Nephron progenitor cell (in vitro differentiated cells): ENCODE results near the gene MMP2.

ENCODE experiments used
- DNase-seq: peaks from one replicate; pipeline ENCODE4 v3.0.0; 2021
- H3K27ac Mint-ChIP-seq: 2 replicates; pipeline ENCODE4 v1.8.0; 2021; ENCODE audit warnings: mild to moderate bottlenecking, moderate library complexity, mixed read lengths
- H3K27me3 Mint-ChIP-seq: 2 replicates; pipeline ENCODE4 v1.8.0; 2021; ENCODE audit warnings: mild to moderate bottlenecking, low read depth, mixed read lengths; ENCODE audit not compliant: poor library complexity
- H3K36me3 Mint-ChIP-seq: 2 replicates; pipeline ENCODE4 v1.8.0; 2021; ENCODE audit warnings: low read depth, mixed read lengths
- H3K4me1 Mint-ChIP-seq: 2 replicates; pipeline ENCODE4 v1.8.0; 2021; ENCODE audit warnings: mixed read lengths
- H3K4me3 Mint-ChIP-seq: 2 replicates; pipeline ENCODE4 v1.8.0; 2021; ENCODE audit warnings: mild to moderate bottlenecking, moderate library complexity, mixed read lengths
- H3K9me3 Mint-ChIP-seq: 2 replicates; pipeline ENCODE4 v1.8.0; 2021; ENCODE audit warnings: mild to moderate bottlenecking, moderate library complexity, mixed read lengths
- TF ChIP-seq, protein P1 (sequence below): fragments of 200-600 bp; sonication (generic); IDR thresholded peaks from 2 replicates; pipeline ENCODE4 v1.5.0; 2021; ENCODE audit warnings: antibody characterized with exemption

MMP2 gene

DNA sequence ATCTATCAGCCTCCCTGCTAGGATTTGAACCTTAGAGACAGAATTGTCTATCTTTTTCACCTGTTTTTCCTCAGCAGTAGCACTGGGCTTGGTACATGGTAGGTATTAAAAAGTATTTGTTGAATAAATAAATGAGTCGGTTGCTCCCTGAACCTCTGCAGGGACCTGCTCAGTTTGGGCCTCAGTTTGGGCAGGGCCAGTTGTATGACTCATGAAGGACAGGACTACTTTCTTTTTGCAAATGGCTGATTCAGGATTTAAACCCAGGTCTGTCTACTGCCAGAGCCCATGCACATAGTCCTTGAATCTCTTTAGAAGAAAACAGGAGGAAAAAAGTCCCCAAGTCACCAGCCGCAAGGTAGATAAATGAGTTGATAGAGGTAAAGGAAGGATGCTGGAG lies 3.1 kb downstream of the MMP2 start:
- Mint-ChIP-seq H3K4me1 (peaks cover 36% of the 10 kb centered on the region), H3K4me3 (no peak overlapping the region), H3K36me3 (peaks cover 39% of the 10 kb centered on the region), H3K27ac (no peak overlapping the region), H3K27me3 (peaks cover 11% of the 10 kb centered on the region), H3K9me3 (no peaks in the 10 kb centered on the region)
- DNase-seq = no peak
- TF ChIP-seq, protein P1, sequence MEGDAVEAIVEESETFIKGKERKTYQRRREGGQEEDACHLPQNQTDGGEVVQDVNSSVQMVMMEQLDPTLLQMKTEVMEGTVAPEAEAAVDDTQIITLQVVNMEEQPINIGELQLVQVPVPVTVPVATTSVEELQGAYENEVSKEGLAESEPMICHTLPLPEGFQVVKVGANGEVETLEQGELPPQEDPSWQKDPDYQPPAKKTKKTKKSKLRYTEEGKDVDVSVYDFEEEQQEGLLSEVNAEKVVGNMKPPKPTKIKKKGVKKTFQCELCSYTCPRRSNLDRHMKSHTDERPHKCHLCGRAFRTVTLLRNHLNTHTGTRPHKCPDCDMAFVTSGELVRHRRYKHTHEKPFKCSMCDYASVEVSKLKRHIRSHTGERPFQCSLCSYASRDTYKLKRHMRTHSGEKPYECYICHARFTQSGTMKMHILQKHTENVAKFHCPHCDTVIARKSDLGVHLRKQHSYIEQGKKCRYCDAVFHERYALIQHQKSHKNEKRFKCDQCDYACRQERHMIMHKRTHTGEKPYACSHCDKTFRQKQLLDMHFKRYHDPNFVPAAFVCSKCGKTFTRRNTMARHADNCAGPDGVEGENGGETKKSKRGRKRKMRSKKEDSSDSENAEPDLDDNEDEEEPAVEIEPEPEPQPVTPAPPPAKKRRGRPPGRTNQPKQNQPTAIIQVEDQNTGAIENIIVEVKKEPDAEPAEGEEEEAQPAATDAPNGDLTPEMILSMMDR = no peak

DNA sequence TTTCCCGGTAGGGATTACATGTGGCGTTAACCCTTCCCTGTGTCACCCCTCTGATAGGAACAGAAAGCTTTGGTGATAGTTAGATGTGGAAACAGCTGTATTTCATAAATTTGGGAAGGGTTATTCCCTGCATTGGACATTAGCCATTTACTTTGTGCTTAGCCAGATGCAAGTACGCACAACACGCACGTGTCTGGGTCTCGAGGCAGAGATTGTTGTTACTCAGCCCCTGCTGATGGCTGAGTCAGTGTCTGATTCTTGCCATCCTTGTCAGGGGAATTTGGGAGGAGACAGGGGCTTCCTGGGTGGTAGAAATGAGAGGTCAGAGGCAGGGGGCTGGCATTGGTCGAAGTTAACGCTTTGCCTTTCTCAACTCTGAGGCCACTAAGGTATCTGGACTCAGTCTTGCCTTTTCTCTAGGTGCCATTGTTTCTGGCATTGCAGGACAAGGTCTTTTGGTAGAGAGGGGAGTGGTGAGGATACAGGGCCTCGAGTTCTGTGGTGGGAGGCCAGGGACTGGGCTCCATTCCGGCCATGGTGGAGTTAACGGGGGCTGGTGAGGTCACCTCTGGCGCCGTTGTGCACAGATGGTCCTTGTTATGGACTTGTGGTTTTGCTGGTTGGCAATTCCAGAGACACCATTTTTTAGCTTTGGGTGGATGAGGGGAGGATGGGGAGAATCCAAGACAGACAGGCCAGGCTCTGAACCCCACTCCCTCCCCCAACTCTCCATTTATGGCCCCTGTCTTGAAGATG lies 8.2 kb downstream of the MMP2 start:
- DNase-seq = no peak
- peaks cover 79% of the 10 kb centered on the region for H3K36me3 Mint-ChIP-seq
- TF ChIP-seq, protein P1 = no peak
- no peak overlapping the region for H3K4me3 Mint-ChIP-seq
- peak overlapping the region; percentile 61 for H3K27ac Mint-ChIP-seq
- no peaks in the 10 kb centered on the region for H3K9me3 Mint-ChIP-seq
- no peaks in the 10 kb centered on the region for H3K27me3 Mint-ChIP-seq
- H3K4me1 Mint-ChIP-seq = no peaks in the 10 kb centered on the region

DNA sequence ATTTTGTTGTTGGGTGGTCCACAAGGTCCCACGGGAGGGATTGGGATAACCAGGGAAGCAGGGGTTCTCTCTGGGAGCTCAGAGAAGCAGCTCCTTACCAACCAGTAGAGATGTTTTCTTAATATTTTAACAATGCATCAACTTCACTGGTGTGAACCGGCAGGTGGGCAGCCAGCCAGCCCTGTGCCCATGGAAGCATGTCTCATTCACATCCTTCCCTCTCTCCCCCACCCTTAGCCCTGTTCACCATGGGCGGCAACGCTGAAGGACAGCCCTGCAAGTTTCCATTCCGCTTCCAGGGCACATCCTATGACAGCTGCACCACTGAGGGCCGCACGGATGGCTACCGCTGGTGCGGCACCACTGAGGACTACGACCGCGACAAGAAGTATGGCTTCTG lies 9.3 kb downstream of the MMP2 start:
- no peak for DNase-seq
- TF ChIP-seq, protein P1 = no peak
- Mint-ChIP-seq H3K4me1 (no peaks in the 10 kb centered on the region), H3K27me3 (no peaks in the 10 kb centered on the region), H3K36me3 (peaks cover 76% of the 10 kb centered on the region), H3K4me3 (no peak overlapping the region), H3K27ac (no peak overlapping the region), H3K9me3 (no peaks in the 10 kb centered on the region)

DNA sequence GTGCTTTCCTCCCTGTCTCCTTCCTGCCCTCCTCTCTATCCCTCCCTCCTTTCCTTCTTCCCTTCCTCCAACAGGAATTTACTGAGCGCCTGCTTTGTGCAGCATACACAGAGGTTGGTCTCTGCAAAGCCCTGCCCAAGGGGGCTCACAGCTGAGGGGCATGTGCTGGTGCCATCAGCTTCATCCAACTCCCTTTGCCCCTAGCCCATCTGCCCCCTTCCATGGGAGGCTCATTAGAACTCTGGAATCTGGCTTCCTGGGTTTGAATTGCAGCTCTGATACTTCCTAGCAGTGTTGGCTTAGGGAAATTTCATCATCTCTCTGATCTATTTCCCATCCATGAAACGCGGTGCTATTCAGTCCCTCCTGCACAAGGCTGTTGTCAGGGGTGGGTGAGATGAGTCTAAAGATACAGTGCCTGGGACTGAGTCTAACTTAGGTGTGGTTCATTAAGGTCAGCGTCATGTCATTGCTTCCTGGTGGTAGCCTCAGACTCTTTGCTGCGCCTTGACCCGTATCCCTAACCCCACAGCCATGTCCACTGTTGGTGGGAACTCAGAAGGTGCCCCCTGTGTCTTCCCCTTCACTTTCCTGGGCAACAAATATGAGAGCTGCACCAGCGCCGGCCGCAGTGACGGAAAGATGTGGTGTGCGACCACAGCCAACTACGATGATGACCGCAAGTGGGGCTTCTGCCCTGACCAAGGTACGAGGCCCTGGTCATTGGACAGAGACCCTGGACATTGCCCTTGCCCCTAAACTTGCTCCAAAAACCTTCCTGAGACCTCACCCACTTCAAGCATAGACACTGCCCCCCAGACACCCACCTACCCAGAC lies 10.3 kb downstream of the MMP2 start:
- H3K9me3 Mint-ChIP-seq = no peaks in the 10 kb centered on the region
- no peak overlapping the region for H3K27ac Mint-ChIP-seq
- TF ChIP-seq, protein P1 = no peak
- peaks cover 77% of the 10 kb centered on the region for H3K36me3 Mint-ChIP-seq
- H3K27me3 Mint-ChIP-seq = no peaks in the 10 kb centered on the region
- H3K4me3 Mint-ChIP-seq = no peak overlapping the region
- DNase-seq = no peak
- no peaks in the 10 kb centered on the region for H3K4me1 Mint-ChIP-seq

DNA sequence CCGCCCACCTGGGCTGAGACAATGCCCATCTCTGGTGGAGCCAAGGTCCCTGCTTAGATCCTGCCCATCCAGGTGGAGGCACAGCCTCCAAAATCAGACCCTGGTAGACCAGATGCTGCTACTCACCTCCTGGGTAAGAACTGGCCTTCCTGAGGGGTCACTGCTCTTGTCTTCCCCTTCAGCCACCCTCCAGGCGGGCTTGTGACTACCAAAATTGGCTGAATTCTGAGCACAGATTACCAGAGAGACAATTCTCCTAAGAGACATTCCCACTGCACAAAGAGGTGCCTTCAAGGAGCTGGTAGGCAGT lies 10.9 kb downstream of the MMP2 start:
- no peak for DNase-seq
- Mint-ChIP-seq H3K27ac (peak overlapping the region; percentile 18), H3K27me3 (peaks cover 2% of the 10 kb centered on the region), H3K4me3 (no peak overlapping the region), H3K9me3 (no peaks in the 10 kb centered on the region), H3K36me3 (peaks cover 72% of the 10 kb centered on the region), H3K4me1 (peaks cover 5% of the 10 kb centered on the region)
- TF ChIP-seq, protein P1 = no peak
